IMR-90 (cell line): Measurements from ENCODE around the gene DCAF15.

Experiments used
- BHLHE40 ChIP-seq: fragments of 150-350 bp; IDR thresholded peaks from 2 replicates; pipeline ENCODE4 v1.6.1; 2016; ENCODE audit warnings: mild to moderate bottlenecking, low read depth, low read length
- CEBPB ChIP-seq: IDR thresholded peaks from 2 replicates; pipeline ENCODE4 v1.6.1; 2012; ENCODE audit warnings: low read depth, low read length, improper control_type of control experiment
- MAZ ChIP-seq: IDR thresholded peaks from 2 replicates; pipeline ENCODE4 v1.6.1; 2012; ENCODE audit warnings: low read depth, mild to moderate bottlenecking, low read length, improper control_type of control experiment, moderate library complexity, borderline replicate concordance
- MXI1 ChIP-seq: IDR thresholded peaks from 2 replicates; pipeline ENCODE4 v1.6.1; 2012; ENCODE audit warnings: low read depth, mild to moderate bottlenecking, low read length, moderate library complexity, borderline replicate concordance
- NFE2L2 ChIP-seq: fragments of 150-350 bp; IDR thresholded peaks from 2 replicates; pipeline ENCODE4 v1.6.1; 2016; ENCODE audit warnings: low read depth, mild to moderate bottlenecking, low read length
- POLR2A ChIP-seq: IDR thresholded peaks from 2 replicates; pipeline ENCODE4 v1.6.1; 2012; ENCODE audit warnings: mild to moderate bottlenecking, low read depth, low read length
- RAD21 ChIP-seq: IDR thresholded peaks from 2 replicates; pipeline ENCODE4 v1.6.1; 2012; ENCODE audit warnings: low read length, improper control_type of control experiment
- RFX5 ChIP-seq: IDR thresholded peaks from 2 replicates; pipeline ENCODE4 v1.8.0; 2012; ENCODE audit warnings: low read depth, mild to moderate bottlenecking, low read length, moderate library complexity
- SMC3 ChIP-seq: fragments of 150-350 bp; IDR thresholded peaks from 2 replicates; pipeline ENCODE4 v1.6.1; 2016; ENCODE audit warnings: low read depth, mild to moderate bottlenecking, antibody characterized with exemption, low read length, moderate library complexity
- TF ChIP-seq, protein P1 (sequence below): conservative IDR thresholded peaks from 2 replicates; pipeline ENCODE4 v1.5.1; 2012; ENCODE audit warnings: mild to moderate bottlenecking, low read depth, low read length, improper control_type of control experiment
- TF ChIP-seq, protein P2 (sequence below): fragments of 150-350 bp; IDR thresholded peaks from 2 replicates; pipeline ENCODE4 v1.6.1; 2017; ENCODE audit warnings: mild to moderate bottlenecking, antibody characterized with exemption, low read length, low read depth
- TF ChIP-seq, protein P3 (sequence below): fragments of 150-350 bp; IDR thresholded peaks from 2 replicates; pipeline ENCODE4 v1.6.1; 2016; ENCODE audit warnings: low read depth, mild to moderate bottlenecking, low read length, moderate library complexity, borderline replicate concordance

DNA sequence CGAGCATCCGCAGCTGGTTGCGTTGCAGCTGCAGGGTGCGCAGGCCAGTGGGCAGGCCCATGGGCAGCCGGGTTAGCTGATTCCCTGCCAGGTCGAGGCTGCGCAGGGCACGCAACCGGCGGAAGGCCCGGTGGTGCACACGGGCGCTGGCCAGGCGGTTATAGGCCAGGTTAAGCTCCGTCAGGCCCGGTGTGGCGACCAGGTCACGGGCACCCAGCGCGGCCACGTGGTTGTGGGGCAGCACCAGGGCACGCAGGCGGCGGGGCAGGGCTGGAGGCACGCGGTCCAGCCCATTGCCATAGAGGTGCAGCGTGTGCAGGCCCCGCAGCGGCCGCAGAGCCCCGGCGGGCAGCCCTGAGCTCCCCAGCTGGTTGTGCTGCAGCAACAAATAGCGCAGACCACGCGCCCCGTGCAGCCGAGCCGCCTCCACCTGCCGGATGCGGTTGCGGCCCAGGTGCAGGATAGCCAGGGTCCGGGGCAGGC is 19.4 kb upstream of the DCAF15 start:
- TF ChIP-seq POLR2A: no peak
- TF ChIP-seq, protein P1, sequence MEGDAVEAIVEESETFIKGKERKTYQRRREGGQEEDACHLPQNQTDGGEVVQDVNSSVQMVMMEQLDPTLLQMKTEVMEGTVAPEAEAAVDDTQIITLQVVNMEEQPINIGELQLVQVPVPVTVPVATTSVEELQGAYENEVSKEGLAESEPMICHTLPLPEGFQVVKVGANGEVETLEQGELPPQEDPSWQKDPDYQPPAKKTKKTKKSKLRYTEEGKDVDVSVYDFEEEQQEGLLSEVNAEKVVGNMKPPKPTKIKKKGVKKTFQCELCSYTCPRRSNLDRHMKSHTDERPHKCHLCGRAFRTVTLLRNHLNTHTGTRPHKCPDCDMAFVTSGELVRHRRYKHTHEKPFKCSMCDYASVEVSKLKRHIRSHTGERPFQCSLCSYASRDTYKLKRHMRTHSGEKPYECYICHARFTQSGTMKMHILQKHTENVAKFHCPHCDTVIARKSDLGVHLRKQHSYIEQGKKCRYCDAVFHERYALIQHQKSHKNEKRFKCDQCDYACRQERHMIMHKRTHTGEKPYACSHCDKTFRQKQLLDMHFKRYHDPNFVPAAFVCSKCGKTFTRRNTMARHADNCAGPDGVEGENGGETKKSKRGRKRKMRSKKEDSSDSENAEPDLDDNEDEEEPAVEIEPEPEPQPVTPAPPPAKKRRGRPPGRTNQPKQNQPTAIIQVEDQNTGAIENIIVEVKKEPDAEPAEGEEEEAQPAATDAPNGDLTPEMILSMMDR: no peak
- TF ChIP-seq CEBPB: no peak
- TF ChIP-seq, protein P2, sequence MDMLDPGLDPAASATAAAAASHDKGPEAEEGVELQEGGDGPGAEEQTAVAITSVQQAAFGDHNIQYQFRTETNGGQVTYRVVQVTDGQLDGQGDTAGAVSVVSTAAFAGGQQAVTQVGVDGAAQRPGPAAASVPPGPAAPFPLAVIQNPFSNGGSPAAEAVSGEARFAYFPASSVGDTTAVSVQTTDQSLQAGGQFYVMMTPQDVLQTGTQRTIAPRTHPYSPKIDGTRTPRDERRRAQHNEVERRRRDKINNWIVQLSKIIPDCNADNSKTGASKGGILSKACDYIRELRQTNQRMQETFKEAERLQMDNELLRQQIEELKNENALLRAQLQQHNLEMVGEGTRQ: no peak
- TF ChIP-seq SMC3: no peak
- no peak for TF ChIP-seq RFX5
- no peak for TF ChIP-seq MAZ
- no peak for TF ChIP-seq MXI1
- TF ChIP-seq RAD21: no peak
- TF ChIP-seq BHLHE40: no peak
- no peak for TF ChIP-seq NFE2L2
- TF ChIP-seq, protein P3, sequence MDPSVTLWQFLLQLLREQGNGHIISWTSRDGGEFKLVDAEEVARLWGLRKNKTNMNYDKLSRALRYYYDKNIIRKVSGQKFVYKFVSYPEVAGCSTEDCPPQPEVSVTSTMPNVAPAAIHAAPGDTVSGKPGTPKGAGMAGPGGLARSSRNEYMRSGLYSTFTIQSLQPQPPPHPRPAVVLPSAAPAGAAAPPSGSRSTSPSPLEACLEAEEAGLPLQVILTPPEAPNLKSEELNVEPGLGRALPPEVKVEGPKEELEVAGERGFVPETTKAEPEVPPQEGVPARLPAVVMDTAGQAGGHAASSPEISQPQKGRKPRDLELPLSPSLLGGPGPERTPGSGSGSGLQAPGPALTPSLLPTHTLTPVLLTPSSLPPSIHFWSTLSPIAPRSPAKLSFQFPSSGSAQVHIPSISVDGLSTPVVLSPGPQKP: no peak
